ENCODE results near the gene PRDM13.

DNA sequence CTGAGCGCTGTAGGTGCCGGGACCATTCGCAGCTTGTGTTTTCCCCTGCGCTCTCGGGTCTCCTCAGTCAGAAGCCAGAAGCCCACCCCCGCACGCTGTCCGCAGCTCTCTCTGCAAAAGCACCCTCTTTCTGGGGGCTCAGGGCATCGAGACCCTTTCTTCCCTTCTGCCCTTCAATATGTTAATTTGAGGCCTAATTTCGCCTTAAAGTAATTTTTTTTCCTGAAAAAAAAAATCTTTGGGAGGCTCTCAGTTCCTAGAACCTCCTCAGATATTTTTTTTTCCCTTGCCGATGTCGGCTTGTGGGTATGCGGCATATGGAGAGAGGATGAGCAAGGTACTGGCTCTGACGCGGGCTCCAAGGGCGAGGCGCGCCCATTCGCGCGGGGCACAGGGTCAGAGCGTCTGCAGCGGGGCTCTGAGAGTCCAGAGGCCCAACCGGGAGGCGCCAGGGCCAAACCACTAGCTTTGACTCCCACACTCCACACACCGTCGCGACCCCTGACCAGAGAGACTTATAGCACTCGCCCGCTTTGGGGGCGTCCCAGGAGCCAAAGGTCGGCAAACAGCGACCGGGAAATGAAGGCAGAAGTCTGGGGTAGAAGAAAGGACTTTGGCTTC lies 893 bp downstream of the PRDM13 start:
- no peak for TF ChIP-seq POLR2AphosphoS5 (IDR thresholded peaks at IDR 0.05; ENCODE audit: insufficient read depth in 1 of 2, low read depth in 1 of 2)
- TF ChIP-seq, protein P1, sequence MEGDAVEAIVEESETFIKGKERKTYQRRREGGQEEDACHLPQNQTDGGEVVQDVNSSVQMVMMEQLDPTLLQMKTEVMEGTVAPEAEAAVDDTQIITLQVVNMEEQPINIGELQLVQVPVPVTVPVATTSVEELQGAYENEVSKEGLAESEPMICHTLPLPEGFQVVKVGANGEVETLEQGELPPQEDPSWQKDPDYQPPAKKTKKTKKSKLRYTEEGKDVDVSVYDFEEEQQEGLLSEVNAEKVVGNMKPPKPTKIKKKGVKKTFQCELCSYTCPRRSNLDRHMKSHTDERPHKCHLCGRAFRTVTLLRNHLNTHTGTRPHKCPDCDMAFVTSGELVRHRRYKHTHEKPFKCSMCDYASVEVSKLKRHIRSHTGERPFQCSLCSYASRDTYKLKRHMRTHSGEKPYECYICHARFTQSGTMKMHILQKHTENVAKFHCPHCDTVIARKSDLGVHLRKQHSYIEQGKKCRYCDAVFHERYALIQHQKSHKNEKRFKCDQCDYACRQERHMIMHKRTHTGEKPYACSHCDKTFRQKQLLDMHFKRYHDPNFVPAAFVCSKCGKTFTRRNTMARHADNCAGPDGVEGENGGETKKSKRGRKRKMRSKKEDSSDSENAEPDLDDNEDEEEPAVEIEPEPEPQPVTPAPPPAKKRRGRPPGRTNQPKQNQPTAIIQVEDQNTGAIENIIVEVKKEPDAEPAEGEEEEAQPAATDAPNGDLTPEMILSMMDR (IDR thresholded peaks at IDR 0.05): no peak

Measured in vagina (tissue), 2 donors.